ENCODE results near the gene EEIG1.

The EEIG1 gene

GRCh38 chr9:128005923-128006322 lies 25.1 kb upstream of the EEIG1 start:
- no peak for TF ChIP-seq CTCF (IDR thresholded peaks at IDR 0.05; ENCODE audit: unreplicated experiment in 3 of 3)
- Mint-ChIP-seq H3K9me3 (peaks cover 7% of the 10 kb centered on the region), H3K27me3 (ENCODE audit: low read depth) (no peaks in the 10 kb centered on the region), H3K27ac (peak overlapping the region; percentile 80 to 89 (median 87)), H3K36me3 (ENCODE audit: low read depth) (no peaks in the 10 kb centered on the region), H3K4me1 (peaks cover 34% of the 10 kb centered on the region), H3K4me3 (no peak overlapping the region)

GRCh38 chr9:128003966-128004604 lies 23.3 kb upstream of the EEIG1 start:
- H3K4me3 Mint-ChIP-seq = no peak overlapping the region
- peaks cover 9% of the 10 kb centered on the region for H3K9me3 Mint-ChIP-seq
- H3K27me3 Mint-ChIP-seq (ENCODE audit: low read depth) = no peaks in the 10 kb centered on the region
- peak overlapping the region; percentile 24 to 68 (median 54) for H3K27ac Mint-ChIP-seq
- no peak for TF ChIP-seq CTCF (IDR thresholded peaks at IDR 0.05; ENCODE audit: unreplicated experiment in 3 of 3)
- H3K36me3 Mint-ChIP-seq (ENCODE audit: low read depth) = no peaks in the 10 kb centered on the region
- H3K4me1 Mint-ChIP-seq = peaks cover 34% of the 10 kb centered on the region

GRCh38 chr9:128002959-128003358 lies 22.2 kb upstream of the EEIG1 start:
- peaks cover 7% of the 10 kb centered on the region for H3K9me3 Mint-ChIP-seq
- peaks cover 33% of the 10 kb centered on the region for H3K4me1 Mint-ChIP-seq
- peaks cover 4% of the 10 kb centered on the region for H3K27me3 Mint-ChIP-seq (ENCODE audit: low read depth)
- TF ChIP-seq CTCF (IDR thresholded peaks at IDR 0.05; ENCODE audit: unreplicated experiment in 3 of 3) = no peak
- H3K27ac Mint-ChIP-seq = peak overlapping the region in 2 of 3 experiments; percentile 5 to 54
- H3K4me3 Mint-ChIP-seq = no peak overlapping the region
- no peaks in the 10 kb centered on the region for H3K36me3 Mint-ChIP-seq (ENCODE audit: low read depth)

GRCh38 chr9:128001779-128002298 lies 21.1 kb upstream of the EEIG1 start:
- Mint-ChIP-seq H3K27me3 (ENCODE audit: low read depth) (peaks cover 4% of the 10 kb centered on the region), H3K4me3 (no peak overlapping the region), H3K4me1 (peaks cover 24% of the 10 kb centered on the region), H3K36me3 (ENCODE audit: low read depth) (no peaks in the 10 kb centered on the region), H3K9me3 (peaks cover 2% of the 10 kb centered on the region), H3K27ac (peak overlapping the region; percentile 69 to 77 (median 70))
- TF ChIP-seq CTCF (IDR thresholded peaks at IDR 0.05; ENCODE audit: unreplicated experiment in 3 of 3) = no peak

- no peak for TF ChIP-seq CTCF (IDR thresholded peaks at IDR 0.05; ENCODE audit: unreplicated experiment in 3 of 3)
- no peak overlapping the region for H3K4me3 Mint-ChIP-seq
- no peaks in the 10 kb centered on the region for H3K36me3 Mint-ChIP-seq (ENCODE audit: low read depth)
- H3K27ac Mint-ChIP-seq = peak overlapping the region; percentile 69 to 77 (median 70)
- peaks cover 20% of the 10 kb centered on the region for H3K4me1 Mint-ChIP-seq
- peaks cover 4% of the 10 kb centered on the region for H3K27me3 Mint-ChIP-seq (ENCODE audit: low read depth)
- peaks cover 2% of the 10 kb centered on the region for H3K9me3 Mint-ChIP-seq
Measured at GRCh38 chr9:128001151-128001778, 20.5 kb upstream of the EEIG1 start.
